BJ (cell line): ENCODE results near the gene NCOA3. TPM values are rescaled to one million over a fixed set of nuclear protein-coding genes. Genes with fewer than 3 reads are reported as not detected.
A peak's percentile ranks its signal among the peaks of the same experiment; 100 is the strongest.

Source experiments
- CTCF ChIA-PET: fragments of 350-600 bp; formaldehyde crosslinking; extraction: SDS; loops from one replicate; lab custom pipeline; 2021; ENCODE audit warnings: antibody characterized with exemption, inconsistent platforms; lab: Yijun Ruan, JAX
- POLR2A ChIA-PET: fragments of 300-600 bp; sonication (Branson Sonifier 250); formaldehyde crosslinking; extraction: SDS; loops from one replicate; lab custom pipeline; 2021; ENCODE audit warnings: antibody characterized with exemption; lab: Charles Lee
- DNase-seq: peaks from one replicate; pipeline ENCODE4 v3.0.0-alpha.2; 2011; ENCODE audit warnings: low read depth
- H3K27me3 ChIP-seq: 2 replicates; pipeline ENCODE4 v1.6.0; 2011; ENCODE audit warnings: low read length; ENCODE audit not compliant: control insufficient read depth, insufficient read depth
- H3K36me3 ChIP-seq: 2 replicates; pipeline ENCODE4 v1.5.1; 2011; ENCODE audit warnings: low read length; ENCODE audit not compliant: control insufficient read depth, insufficient read depth
- H3K4me3 ChIP-seq: 2 replicates; pipeline ENCODE4 v1.5.1; 2011; ENCODE audit warnings: low read depth, mild to moderate bottlenecking, control low read depth, low read length
- CTCF ChIP-seq: IDR thresholded peaks from 2 replicates; pipeline ENCODE4 v1.5.1; 2011; ENCODE audit warnings: low read depth, mild to moderate bottlenecking, control low read depth, inconsistent platforms, low read length, moderate library complexity; ENCODE audit not compliant: insufficient read depth
- polyA plus RNA-seq: library from polyadenylated mRNA; depleted of rRNA; stranded (reverse); fragments of >200 nt; gene quantifications from 2 replicates; pipeline ENCODE4 v1.2.3, GENCODE V29; 2011

Gene NCOA3
- polyA plus RNA-seq, 1 experiment = 23.6 TPM

- DNase-seq = peak; percentile 61
- ChIA-PET POLR2A (no interaction called here), CTCF (interaction anchor here (0.8 to 10.1 kb wide), 6 partner anchors 13 to 939 kb away, joined by 3 to 157 read pairs (median 9); no protein-coding TSS in a partner anchor)
- Histone ChIP-seq H3K36me3 (no peaks in the 10 kb centered on the region), H3K27me3 (0 out of 2 replicates have a peak, but pooled peaks cover 3% of the 10 kb centered on the region), H3K4me3 (no peak overlapping the region)
- no peak for TF ChIP-seq CTCF
Measured at GRCh38 chr20:47682028-47682783, 180.5 kb downstream of the NCOA3 start.

GRCh38 chr20:47682916-47683315 lies 181.2 kb downstream of the NCOA3 start:
- ChIA-PET POLR2A (no interaction called here), CTCF (interaction anchor here (0.7 to 10.1 kb wide), 4 partner anchors 19 to 939 kb away, joined by 3 to 157 read pairs (median 8); no protein-coding TSS in a partner anchor)
- no peaks in the 10 kb centered on the region for H3K36me3 ChIP-seq
- no peak for DNase-seq
- no peak for TF ChIP-seq CTCF
- H3K4me3 ChIP-seq = no peak overlapping the region
- H3K27me3 ChIP-seq = 0 out of 2 replicates have a peak, but pooled peaks cover 3% of the 10 kb centered on the region

GRCh38 chr20:47684306-47685080 lies 182.8 kb downstream of the NCOA3 start:
- DNase-seq = no peak
- Histone ChIP-seq H3K4me3 (no peak overlapping the region), H3K27me3 (peaks cover 3% of the 10 kb centered on the region; the same call in 1 of the 2 replicates), H3K36me3 (peaks cover 3% of the 10 kb centered on the region)
- POLR2A ChIA-PET = no interaction called here
- CTCF ChIA-PET = no interaction called here
- no peak for TF ChIP-seq CTCF

- ChIA-PET CTCF (interaction anchor here (1.0 to 2.3 kb wide), 4 partner anchors 9 to 934 kb away, joined by 4 to 7 read pairs (median 4); no protein-coding TSS in a partner anchor), POLR2A (no interaction called here)
- no peak for TF ChIP-seq CTCF
- Histone ChIP-seq H3K4me3 (no peak overlapping the region), H3K27me3 (peaks cover 3% of the 10 kb centered on the region; the same call in 1 of the 2 replicates), H3K36me3 (peaks cover 3% of the 10 kb centered on the region)
- DNase-seq = no peak
Measured at GRCh38 chr20:47686545-47686944, 184.9 kb downstream of the NCOA3 start.
